ENCODE data around the gene OR4A5. TPM values are rescaled to one million over a fixed set of nuclear protein-coding genes. Genes with fewer than 3 reads are reported as not detected.
"Not testable (repeated sequence)": the region's sequence is repeated elsewhere in the genome, so short reads cannot be mapped to it uniquely, and the experiment has no call there.

Gene OR4A5
- total RNA-seq (not detected), polyA plus RNA-seq (not detected)
- long read RNA-seq, donor 1 = 0 reads
- long read RNA-seq, donor 2 = 0 reads
- long read RNA-seq, donor 3 = 0 reads
- long read RNA-seq, donor 4 = 0 reads
- long read RNA-seq, donor 5 = 0 reads
- long read RNA-seq, donor 6 = 0 reads
- long read RNA-seq, donor 7 = 0 reads
- long read RNA-seq, donor 8 = 0 reads
- long read RNA-seq, donor 9 = 0 reads
- long read RNA-seq, donor 10 = 0 reads

DNA sequence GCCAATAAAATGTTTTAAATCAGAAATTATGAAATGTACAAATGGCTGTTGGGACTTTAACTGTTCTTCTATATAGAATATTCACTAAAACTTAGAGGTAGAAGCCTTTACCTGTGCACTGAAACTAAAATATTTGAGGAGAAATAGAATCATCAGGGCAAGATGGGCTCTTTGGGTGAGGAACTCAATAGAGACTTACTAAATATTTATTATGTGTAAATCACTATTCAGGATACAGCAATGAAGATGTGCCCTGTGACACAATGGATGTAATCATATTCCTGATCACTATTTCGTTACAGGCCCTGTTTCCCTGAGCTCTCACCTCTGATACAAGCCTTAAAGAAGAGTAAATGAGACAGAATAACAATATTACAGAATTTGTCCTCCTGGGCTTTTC, at the start of gene OR4A5:
Gene OR4A5, plus strand, starts transcription at position 301 of the 400 bp plus-strand sequence. Its CDS starts 53 bp downstream, at position 354.
- H3K4me1 ChIP-seq; H3K27me3 ChIP-seq; DNase-seq; H3K36me3 ChIP-seq; H3K4me3 ChIP-seq; H3K27ac ChIP-seq; intact Hi-C loops (cut with DNase I; ENCODE audit: low total_unique reads): not testable (repeated sequence)
- H3K9me3 ChIP-seq = peaks cover 0 to 26% (median 9%) of the 10 kb centered on the region in 4 donors
- 0 to 5% (median 0%) methylated on average over 1 of the region's 1 CpG for WGBS, 5 donors

- DNase-seq; H3K4me3 ChIP-seq; H3K27ac ChIP-seq; H3K27me3 ChIP-seq; intact Hi-C loops (cut with DNase I; ENCODE audit: low total_unique reads); H3K36me3 ChIP-seq; H3K4me1 ChIP-seq: not testable (repeated sequence)
- 63 to 73% (median 69%) methylated on average over 5 of the region's 5 CpGs for WGBS, 5 donors
- peaks cover 0 to 27% (median 3%) of the 10 kb centered on the region in 4 donors for H3K9me3 ChIP-seq
These were observed 13.5 kb downstream of the OR4A5 start for GRCh38 chr11:54720094-54720493.

Other genes with a start within 250 kb of the OR4A5 start
- not detected for gene OR4C46, start 102.8 kb upstream of the OR4A5 start, total RNA-seq
- gene OR4C46, start 102.8 kb upstream of the OR4A5 start, polyA plus RNA-seq = not detected

Measured in stomach (tissue), 19 donors.